ENCODE data around the gene KRT72.

GRCh38 chr12:52566847-52567291, 34.4 kb downstream of the KRT72 start:
- no peak for TF ChIP-seq CTCF (optimal IDR thresholded peaks at IDR 0.05 in 1 of 3, IDR thresholded peaks at IDR 0.05 in 1 of 3, conservative IDR thresholded peaks at IDR 0.05 in 1 of 3; ENCODE audit: extremely low read depth in 1 of 3, insufficient read depth in 2 of 3, low read length in 3 of 3)
- TF ChIP-seq EZH2 (IDR thresholded peaks at IDR 0.05; ENCODE audit: low read length) = no peak

All from keratinocyte (primary cell).